GM18505 (cell line): Measurements from ENCODE around the gene ZBTB22.
"Not testable (repeated sequence)": the region's sequence is repeated elsewhere in the genome, so short reads cannot be mapped to it uniquely, and the experiment has no call there.

Source experiments
- ATAC-seq: cut with Tn5 transposase; IDR thresholded peaks from one replicate; pipeline ENCODE4 v1.9.1; 2021; ENCODE audit not compliant: unreplicated experiment
- POLR2A ChIP-seq: IDR thresholded peaks from 4 replicates; pipeline ENCODE4 v1.6.1; 2011; ENCODE audit warnings: borderline replicate concordance; ENCODE audit not compliant: insufficient read depth, insufficient read length; ENCODE audit errors: extremely low read depth

ZBTB22 gene

DNA sequence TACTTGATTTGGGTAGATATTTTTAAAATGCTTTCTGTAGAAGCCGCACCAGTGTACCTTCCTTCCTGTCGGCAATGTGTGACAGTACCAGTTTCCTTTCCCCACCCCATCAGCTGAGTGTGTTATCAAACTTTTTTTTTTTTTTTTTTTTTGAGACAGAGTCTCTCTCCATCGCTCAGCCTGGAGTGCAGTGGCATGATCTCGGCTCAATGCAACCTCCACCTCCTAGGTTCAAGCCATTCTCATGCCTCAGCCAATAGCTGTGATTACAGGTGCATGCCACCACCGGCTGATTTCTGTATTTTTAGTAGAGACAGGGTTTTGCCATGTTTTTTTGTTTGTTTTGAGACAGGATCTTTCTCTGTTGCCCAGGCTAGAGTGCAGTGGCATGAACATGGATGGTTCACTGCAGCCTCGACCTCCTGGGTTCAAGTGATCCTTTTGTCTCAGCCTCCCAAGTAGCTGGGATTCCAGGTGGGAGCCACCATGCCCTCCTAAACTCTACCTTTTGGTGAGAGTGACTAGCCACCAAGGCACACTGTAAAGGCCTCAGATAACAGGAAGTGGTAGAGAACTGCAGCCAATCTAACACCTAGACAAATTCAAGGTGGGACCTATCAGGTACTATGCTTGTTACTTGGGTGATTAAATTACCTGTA lies 26.5 kb upstream of the ZBTB22 start:
- TF ChIP-seq POLR2A: no peak
- ATAC-seq: no peak

DNA sequence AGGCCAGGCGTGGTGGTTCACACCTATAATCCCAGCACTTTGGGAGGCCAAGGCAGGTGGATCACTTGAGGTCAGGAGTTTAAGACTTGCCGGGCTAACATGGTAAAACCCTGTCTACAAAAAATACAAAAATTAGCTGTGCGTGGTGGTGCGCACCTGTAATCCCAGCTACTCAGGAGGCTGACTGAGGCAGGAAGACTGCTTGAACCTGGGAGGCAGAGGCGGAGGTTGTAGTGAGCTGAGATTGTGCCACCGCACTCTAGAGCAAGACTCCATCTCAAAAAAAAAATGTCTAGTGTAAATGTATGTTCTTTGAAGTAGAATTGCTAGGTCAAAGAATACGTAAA lies 26.0 kb upstream of the ZBTB22 start:
- not testable (repeated sequence) for ATAC-seq

DNA sequence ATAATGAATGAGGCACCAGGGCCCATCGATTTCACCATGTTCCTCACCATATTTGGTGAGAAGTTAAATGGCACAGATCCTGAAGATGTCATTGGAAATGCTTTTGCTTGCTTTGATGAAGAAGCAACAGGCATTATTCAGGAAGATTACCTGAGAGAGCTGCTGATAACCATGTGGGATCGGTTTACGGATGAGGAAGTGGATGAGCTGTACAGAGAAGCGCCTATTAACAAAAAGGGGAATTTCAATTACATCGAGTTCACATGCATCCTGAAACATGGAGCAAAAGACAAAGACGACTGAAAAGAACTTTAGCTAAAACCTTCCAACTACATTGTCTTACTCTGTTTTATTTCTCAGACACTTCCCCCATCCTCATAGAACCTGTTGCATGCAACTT lies 21.6 kb upstream of the ZBTB22 start:
- TF ChIP-seq POLR2A: no peak
- no peak for ATAC-seq

DNA sequence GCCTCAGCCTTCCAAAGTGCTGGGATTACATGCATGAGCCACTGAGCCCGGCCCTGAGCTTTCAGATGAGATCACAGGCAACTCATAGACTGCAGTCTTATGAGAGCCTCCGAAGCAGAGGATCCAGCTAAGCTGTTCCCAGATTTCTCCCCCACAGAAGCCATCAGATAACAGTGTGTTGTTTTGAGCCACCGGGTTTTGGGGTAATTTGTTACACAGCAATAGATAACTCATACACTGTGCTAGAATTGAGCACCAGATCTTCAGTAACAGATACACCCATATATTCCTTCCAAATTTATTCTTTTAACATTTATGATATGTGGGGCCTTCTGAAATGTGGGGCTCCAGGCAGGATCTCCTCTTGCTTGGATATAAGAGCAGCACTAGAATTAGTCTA lies 19.0 kb upstream of the ZBTB22 start:
- TF ChIP-seq POLR2A: no peak
- ATAC-seq: no peak

DNA sequence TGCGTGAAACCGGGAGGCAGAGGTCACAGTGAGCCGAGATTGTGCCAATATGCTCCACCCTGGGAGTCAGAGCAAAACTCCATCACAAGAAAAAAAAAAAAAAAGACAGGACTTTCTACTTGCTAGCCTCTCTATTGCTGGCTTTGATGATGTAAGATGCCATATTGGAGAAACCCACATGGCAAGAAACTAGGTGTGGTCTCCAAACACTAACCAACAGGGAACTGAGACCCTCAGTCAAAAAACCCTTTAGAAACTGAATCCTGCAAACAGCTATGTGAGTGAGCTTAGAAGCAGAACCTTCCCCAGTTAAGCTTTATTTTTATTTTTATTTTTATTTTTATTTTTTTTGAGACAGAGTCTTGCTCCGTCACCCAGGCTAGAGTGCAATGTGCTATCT lies 18.4 kb upstream of the ZBTB22 start:
- no peak for ATAC-seq
- no peak for TF ChIP-seq POLR2A

DNA sequence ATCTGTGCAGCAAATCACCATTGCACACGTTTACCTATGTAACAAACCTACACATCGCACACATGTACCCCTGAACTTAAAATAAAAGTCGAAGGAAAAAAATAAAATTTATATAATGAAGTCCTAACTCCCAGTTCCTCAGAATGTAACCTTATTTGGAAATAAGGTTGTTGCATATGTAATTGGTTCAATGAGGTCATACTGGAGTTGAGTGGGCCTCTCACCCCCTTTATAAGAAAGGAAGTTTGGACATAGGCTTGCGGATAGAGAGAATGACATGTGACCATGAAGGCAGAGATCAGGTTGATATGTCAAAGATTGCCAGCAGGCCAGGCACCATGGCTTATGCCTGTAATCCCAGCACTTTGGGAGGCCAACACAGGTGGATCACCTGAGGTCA lies 16.1 kb upstream of the ZBTB22 start:
- TF ChIP-seq POLR2A: no peak
- ATAC-seq: no peak

DNA sequence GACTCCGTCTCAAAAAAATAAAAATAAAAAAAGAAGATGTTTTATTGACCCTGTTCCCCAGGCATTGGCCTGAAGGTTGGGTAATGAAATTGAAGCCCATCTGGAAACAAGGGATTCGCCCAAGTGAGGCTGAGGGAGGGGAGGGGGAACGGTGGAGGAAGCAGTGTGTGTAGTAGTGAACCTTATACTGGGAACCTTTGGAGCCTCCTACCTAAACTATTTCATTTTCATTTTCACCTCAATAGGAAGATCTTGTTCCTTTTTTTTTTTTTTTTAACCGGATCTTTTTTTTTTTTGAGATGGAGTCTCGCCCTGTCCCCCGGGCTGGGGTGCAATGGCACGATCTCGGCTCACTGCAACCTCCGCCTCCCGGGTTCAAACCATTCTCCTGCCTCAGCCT lies 13.2 kb upstream of the ZBTB22 start:
- no peak for TF ChIP-seq POLR2A
- ATAC-seq: no peak

DNA sequence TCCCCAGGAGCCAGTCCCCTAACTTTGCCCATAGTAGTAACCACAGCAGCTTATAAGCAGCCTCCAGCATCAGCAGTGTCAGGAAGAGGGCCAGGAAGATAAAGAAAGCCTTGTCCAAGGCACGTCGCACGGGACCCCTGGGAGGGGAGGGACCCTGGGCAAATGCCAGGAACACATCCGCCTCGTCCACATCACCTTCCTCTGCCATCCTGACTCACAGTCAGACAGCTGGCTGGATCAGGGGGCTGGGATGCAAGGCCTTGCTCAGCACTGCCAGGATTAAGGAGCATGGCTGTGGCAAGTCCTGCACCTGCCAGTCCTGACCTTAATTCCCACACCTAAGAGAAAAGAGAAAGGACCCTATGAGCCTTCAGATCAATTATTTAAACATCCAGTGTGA lies 11.5 kb upstream of the ZBTB22 start:
- ATAC-seq: no peak

DNA sequence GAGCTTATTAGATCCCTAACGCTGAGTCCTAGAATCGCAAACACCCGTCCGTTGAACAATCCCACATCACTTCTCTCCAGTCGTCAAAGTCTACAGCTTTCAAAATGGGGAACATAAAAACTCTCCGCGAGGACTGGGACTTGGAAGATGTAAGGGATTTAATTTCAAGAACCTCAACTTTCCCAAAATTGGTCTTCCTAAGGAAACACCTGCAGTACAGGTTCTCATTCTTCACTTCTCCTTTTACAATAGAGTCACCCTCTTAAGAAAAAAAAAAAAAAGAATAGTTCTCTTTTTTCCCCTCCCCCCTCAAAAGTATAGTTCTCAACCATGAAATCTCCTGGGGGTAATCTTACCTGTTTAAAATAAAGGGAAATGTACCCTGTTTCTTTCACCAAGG lies 6.6 kb upstream of the ZBTB22 start:
- TF ChIP-seq POLR2A: no peak
- ATAC-seq: no peak

More for the DNA sequence above, 11.5 kb upstream of the ZBTB22 start:
- no peak for TF ChIP-seq POLR2A

DNA sequence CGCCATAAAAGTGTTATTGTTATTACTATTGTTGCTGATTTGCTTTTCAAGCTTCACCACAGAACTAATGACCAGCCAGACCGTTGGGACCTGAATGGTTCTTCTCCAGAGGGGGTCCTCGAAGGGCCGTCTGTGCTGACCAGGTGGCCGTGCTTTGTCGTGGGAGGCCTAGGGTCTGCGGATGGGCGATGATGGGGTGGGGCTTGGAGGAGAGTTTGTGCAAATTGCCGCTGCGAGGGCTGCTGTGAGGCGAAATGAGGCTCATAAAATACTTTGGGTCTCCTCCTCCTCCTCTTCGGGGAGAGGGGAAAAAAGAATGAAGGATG lies 6.0 kb upstream of the ZBTB22 start:
- ATAC-seq: peak; percentile 4
- TF ChIP-seq POLR2A: no peak

DNA sequence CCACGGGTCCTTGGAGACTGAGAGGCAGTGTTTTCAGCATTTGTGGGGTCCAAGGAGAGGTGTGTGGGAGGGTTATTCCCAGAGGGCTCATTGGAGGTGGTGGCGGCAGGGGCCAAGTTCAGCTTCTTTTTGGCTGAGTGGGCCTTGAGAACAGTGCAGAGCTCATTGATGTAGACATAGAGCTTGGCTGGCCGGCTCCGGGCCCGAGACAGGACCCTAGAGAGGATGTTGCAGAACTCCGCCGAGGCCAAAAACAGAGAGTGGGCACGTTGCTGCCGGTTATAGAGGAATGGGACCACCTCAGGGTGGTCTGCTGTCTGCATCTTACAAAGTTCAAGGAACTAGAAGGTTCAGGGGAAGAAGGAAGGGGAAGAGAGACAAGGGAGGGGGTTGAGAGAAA lies 3.7 kb upstream of the ZBTB22 start:
- no peak for ATAC-seq
- TF ChIP-seq POLR2A: no peak

DNA sequence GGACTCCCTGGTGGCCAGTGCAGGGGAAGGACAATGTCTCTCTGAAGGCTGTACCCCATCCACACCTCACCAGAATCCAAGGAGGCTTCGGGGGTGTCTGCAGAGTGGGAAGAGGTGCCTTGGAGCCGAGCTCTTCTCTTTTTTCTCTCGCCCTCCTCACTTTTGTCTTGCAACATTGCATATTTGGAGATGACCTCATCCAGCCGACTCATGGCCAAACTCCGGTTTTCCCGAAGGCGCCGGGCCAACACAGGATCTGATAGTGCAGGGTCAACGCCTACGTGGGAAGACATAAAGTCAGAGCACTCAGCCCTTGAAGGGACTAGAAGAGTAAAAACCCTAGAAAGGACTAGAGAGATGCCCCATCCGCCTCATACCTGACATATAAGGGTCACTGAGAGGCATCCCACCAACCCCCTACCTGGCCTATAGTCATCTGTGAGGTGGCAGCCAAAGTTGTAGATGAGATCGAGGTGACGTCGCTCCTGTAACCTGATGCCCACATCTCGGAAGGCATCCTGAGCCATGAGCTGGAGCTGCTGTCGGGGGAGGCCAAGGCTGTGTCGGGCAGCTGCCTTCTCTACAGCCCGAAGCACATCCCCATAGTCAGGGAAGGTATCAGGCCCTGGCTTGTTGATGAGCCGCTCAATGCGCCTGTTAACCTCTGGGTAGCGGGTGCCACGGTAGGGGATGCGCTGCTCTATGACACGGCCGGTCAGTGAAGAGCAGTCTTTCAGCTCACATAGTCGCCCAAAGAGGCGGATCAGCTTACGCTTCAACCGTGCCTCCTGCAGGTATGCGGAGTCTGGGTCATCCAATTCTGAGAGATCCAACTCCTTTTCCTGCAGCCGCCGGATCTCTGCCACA lies 3.0 kb upstream of the ZBTB22 start:
- no peak for TF ChIP-seq POLR2A
- no peak for ATAC-seq

DNA sequence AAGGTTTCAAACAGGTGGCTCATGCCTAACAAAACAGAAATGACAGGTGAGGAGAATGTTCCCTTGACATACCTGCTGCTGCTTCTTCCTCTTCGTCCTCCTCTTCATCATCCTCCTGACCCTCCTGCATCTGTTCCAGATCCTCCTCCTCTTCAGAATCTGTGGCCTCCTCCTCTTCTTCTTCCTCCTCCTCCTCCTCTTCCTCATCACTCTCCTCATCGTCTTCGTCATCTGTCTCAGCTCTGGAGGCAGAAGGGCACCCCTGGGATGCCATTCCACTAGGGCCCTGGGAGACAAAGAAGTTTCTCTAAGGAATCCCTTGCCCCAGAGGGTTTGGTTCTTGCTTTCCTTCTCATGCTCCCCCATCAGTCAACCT lies 2.4 kb upstream of the ZBTB22 start:
- TF ChIP-seq POLR2A: no peak
- ATAC-seq: no peak

DNA sequence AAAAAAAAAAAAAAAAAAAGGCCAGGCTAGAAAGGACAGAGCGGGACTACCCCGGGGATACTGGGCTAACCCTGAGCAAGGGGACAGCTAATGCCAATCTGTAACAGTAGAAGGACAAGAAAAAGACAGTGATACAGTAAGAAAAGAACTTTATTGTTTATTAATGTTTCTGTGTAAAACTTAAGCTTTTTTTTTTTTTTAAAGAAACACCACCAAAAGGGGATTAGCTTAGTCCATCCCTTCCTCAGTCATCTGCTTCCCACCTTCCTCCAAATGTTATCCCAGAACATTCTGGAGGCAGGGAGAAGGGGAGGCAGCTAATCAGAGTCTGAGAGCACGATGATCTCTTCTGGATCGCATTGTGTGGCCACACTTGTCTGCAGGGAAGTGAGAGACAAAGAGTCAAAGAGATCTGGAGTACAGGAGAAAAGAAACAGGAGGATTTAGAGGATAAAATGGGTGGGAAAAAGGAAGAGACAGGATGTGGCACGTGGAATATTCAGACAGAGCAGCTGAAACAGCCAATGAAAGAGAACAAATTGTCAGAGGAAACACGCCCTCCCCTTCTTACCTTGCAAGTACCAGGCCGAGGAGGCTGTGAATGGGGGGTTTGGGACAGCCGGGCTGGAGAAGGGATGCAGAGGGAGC lies 1.0 kb upstream of the ZBTB22 start:
- ATAC-seq: no peak
- no peak for TF ChIP-seq POLR2A
